Subcutaneous preadipocyte (primary cell): ENCODE measurements around the gene USP17L13. TPM values are rescaled to one million over a fixed set of nuclear protein-coding genes. Genes with fewer than 3 reads are reported as not detected.

Experiments
- total RNA-seq: library from RNA; depleted of rRNA; stranded (reverse); fragments of >200 nt; gene quantifications from 2 replicates; pipeline ENCODE4 v1.2.3, GENCODE V29; 2012

The USP17L13 gene
- not detected in 2 replicates for total RNA-seq

DNA sequence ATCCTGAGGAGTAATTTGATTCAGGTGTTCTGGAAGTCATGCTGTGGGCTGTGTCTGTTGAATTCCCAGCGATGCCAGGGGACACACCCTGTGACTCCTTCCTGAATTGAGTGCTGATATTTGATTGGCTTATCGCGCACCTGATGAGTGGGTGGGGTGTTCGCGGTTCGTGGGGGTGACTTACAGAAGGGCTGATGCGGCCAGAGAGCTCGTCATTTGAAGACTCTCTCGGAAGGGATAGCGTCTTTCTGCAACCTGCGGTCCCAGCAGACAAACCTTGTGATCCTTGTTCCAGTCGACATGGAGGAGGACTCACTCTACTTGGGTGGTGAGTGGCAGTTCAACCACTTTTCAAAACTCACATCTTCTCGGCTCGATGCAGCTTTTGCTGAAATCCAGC is at the start of gene USP17L13:
USP17L13 (plus strand) TSS at position 301 of the 400 bp plus-strand sequence; CDS start at position 301, 0 bp downstream.

GRCh38 chr4:9210357-9210756 is 14.3 kb upstream of the USP17L13 start, which contains the start of gene USP17L10:
Gene USP17L10 (plus strand): TSS chr4:9210657. CDS start chr4:9210657, 0 bp downstream.

DNA sequence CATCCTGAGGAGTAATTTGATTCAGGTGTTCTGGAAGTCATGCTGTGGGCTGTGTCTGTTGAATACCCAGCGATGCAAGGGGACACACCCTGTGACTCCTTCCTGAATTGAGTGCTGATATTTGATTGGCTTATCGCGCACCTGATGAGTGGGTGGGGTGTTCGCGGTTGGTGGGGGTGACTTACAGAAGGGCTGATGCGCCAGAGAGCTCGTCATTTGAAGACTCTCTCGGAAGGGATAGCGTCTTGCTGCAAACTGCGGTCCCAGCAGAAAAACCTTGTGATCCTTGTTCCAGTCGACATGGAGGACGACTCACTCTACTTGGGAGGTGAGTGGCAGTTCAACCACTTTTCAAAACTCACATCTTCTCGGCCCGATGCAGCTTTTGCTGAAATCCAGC is 9.6 kb upstream of the USP17L13 start, which contains the start of gene USP17L11:
USP17L11 (plus strand) TSS at position 301 of the 400 bp plus-strand sequence; CDS start at position 301, 0 bp downstream.

DNA sequence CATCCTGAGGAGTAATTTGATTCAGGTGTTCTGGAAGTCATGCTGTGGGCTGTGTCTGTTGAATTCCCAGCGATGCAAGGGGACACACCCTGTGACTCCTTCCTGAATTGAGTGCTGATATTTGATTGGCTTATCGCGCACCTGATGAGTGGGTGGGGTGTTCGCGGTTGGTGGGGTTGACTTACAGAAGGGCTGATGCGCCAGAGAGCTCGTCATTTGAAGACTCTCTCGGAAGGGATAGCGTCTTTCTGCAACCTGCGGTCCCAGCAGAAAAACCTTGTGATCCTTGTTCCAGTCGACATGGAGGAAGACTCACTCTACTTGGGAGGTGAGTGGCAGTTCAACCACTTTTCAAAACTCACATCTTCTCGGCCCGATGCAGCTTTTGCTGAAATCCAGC is 4.8 kb upstream of the USP17L13 start, which contains the start of gene USP17L12:
USP17L12 (plus strand) TSS at position 301 of the 400 bp plus-strand sequence; CDS start at position 301, 0 bp downstream.

GRCh38 chr4:9234085-9234484 is 9.4 kb downstream of the USP17L13 start, which contains the start of gene USP17L15:
Gene USP17L15 (plus strand): TSS chr4:9234385. CDS start chr4:9234385, 0 bp downstream.

GRCh38 chr4:9243579-9243978 is 18.9 kb downstream of the USP17L13 start, which contains the start of gene USP17L17:
Gene USP17L17 (plus strand): TSS chr4:9243879. CDS start chr4:9243879, 0 bp downstream.

GRCh38 chr4:9247953-9248680 is 23.4 kb downstream of the USP17L13 start, which contains the start of gene USP17L18:
Gene USP17L18 (plus strand): TSS chr4:9248630. CDS start chr4:9248630, 0 bp downstream.

DNA sequence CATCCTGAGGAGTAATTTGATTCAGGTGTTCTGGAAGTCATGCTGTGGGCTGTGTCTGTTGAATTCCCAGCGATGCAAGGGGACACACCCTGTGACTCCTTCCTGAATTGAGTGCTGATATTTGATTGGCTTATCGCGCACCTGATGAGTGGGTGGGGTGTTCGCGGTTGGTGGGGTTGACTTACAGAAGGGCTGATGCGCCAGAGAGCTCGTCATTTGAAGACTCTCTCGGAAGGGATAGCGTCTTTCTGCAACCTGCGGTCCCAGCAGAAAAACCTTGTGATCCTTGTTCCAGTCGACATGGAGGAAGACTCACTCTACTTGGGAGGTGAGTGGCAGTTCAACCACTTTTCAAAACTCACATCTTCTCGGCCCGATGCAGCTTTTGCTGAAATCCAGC is 28.4 kb downstream of the USP17L13 start, which contains the start of gene USP17L19:
USP17L19 (plus strand) TSS at position 301 of the 400 bp plus-strand sequence; CDS start at position 301, 0 bp downstream.

DNA sequence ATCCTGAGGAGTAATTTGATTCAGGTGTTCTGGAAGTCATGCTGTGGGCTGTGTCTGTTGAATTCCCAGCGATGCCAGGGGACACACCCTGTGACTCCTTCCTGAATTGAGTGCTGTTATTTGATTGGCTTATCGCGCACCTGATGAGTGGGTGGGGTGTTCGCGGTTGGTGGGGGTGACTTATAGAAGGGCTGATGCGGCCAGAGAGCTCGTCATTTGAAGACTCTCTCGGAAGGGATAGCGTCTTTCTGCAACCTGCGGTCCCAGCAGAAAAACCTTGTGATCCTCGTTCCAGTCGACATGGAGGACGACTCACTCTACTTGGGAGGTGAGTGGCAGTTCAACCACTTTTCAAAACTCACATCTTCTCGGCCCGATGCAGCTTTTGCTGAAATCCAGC is 33.1 kb downstream of the USP17L13 start, which contains the start of gene USP17L20:
USP17L20 (plus strand) TSS at position 301 of the 400 bp plus-strand sequence; CDS start at position 301, 0 bp downstream.

GRCh38 chr4:9262572-9262971 is 37.9 kb downstream of the USP17L13 start, which contains the start of gene USP17L21:
Gene USP17L21 (plus strand): TSS chr4:9262872. CDS start chr4:9262872, 0 bp downstream.

DNA sequence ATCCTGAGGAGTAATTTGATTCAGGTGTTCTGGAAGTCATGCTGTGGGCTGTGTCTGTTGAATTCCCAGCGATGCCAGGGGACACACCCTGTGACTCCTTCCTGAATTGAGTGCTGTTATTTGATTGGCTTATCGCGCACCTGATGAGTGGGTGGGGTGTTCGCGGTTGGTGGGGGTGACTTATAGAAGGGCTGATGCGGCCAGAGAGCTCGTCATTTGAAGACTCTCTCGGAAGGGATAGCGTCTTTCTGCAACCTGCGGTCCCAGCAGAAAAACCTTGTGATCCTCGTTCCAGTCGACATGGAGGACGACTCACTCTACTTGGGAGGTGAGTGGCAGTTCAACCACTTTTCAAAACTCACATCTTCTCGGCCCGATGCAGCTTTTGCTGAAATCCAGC is 42.6 kb downstream of the USP17L13 start, which contains the start of gene USP17L22:
USP17L22 (plus strand) TSS at position 301 of the 400 bp plus-strand sequence; CDS start at position 301, 0 bp downstream.

Other genes starting within 250 kb of the USP17L13 start
- gene FAM90A26, start 54.5 kb upstream of the USP17L13 start, total RNA-seq, result not detected in 2 replicates
- not detected in 2 replicates for gene USP17L10, start 14.2 kb upstream of the USP17L13 start, total RNA-seq
- not detected in 2 replicates for gene USP17L11, start 9.5 kb upstream of the USP17L13 start, total RNA-seq
- not detected in 2 replicates for gene USP17L12, start 4.7 kb upstream of the USP17L13 start, total RNA-seq
- not detected in 2 replicates for gene USP17L15, start 9.5 kb downstream of the USP17L13 start, total RNA-seq
- gene USP17L17, start 19.0 kb downstream of the USP17L13 start, total RNA-seq, result not detected in 2 replicates
- not detected in 2 replicates for gene USP17L18, start 23.7 kb downstream of the USP17L13 start, total RNA-seq
- not detected in 2 replicates for gene USP17L19, start 28.5 kb downstream of the USP17L13 start, total RNA-seq
- not detected in 2 replicates for gene USP17L20, start 33.2 kb downstream of the USP17L13 start, total RNA-seq
- gene USP17L21, start 38.0 kb downstream of the USP17L13 start, total RNA-seq, result not detected in 2 replicates
- not detected in 2 replicates for gene USP17L22, start 42.7 kb downstream of the USP17L13 start, total RNA-seq
- gene USP17L24, start 100.3 kb downstream of the USP17L13 start, total RNA-seq, result not detected in 2 replicates
- gene USP17L25, start 105.0 kb downstream of the USP17L13 start, total RNA-seq, result not detected in 2 replicates
- not detected in 2 replicates for gene USP17L26, start 109.8 kb downstream of the USP17L13 start, total RNA-seq
- gene USP17L5, start 114.5 kb downstream of the USP17L13 start, total RNA-seq, result not detected in 2 replicates
- gene USP17L27, start 119.3 kb downstream of the USP17L13 start, total RNA-seq, result not detected in 2 replicates
- gene USP17L28, start 124.0 kb downstream of the USP17L13 start, total RNA-seq, result not detected in 2 replicates
- gene USP17L29, start 128.7 kb downstream of the USP17L13 start, total RNA-seq, result not detected in 2 replicates
- not detected in 2 replicates for gene USP17L30, start 138.2 kb downstream of the USP17L13 start, total RNA-seq
- not detected in 2 replicates for gene DEFB131A, start 219.5 kb downstream of the USP17L13 start, total RNA-seq